Measurements from ENCODE around the gene EGFL6. TPM values are rescaled to one million over a fixed set of nuclear protein-coding genes. Genes with fewer than 3 reads are reported as not detected.

The EGFL6 gene
- polyA plus RNA-seq, 1 of the 3 experiments (the other 2 are of a cell fraction): 0.25 TPM

DNA sequence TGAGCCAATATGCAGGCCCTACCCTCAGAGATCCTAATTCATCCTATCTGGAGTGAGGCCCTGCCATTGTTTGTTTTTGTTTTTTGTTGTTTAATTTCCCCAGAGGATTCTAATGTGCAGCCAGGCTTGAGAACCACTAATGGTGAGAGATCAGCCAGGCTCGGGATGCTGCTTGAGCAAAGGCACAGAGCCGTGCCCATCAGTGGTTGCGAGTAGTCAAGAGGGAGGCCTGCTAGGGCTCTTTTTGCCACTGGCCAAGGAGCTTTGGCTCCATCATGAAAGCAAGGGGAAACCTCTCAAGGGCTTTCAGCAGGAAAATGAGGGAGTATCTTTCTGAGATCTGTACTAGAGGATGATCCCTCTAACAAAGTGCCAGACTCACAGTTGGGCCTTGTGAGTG, 86.3 kb downstream of the EGFL6 start:
- ChIA-PET CTCF (interaction anchor here (1.0 to 1.8 kb wide), 4 partner anchors 32 to 376 kb away, joined by 3 to 8 read pairs (median 6); no protein-coding TSS in a partner anchor), POLR2A (no interaction called here)

DNA sequence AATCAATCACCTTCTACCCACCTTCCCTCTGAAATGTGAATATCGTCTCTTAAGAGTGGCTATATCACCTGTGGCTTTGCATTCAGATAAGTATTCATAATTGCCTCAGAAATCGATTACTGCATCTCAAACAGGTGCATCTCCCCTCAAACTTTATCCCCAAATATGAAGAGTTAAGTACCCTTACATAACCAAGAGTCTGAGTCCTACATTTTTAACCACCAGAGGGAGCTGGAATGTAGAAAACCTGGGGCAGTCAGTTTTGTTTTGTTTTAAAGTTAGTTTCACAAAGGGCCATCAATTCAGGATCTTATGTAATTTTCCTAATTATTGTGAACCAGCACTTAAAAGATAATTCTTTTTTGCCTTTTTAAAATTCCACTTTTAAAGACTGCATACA, 89.2 kb downstream of the EGFL6 start:
- Histone ChIP-seq H3K4me1 (ENCODE audit: control insufficient read depth in 1 of 2, insufficient read depth in 2 of 2, low read depth in 1 of 2, low read length in 1 of 2) (peaks cover 0 to 5% of the 10 kb centered on the region in 2 experiments; a peak in 2 of 4 replicates), H3K4me2 (no peak overlapping the region), H3K27me3 (ENCODE audit: insufficient read depth) (no peaks in the 10 kb centered on the region), H2AFZ (ENCODE audit: low read depth) (peak overlapping the region; percentile 88), H3K36me3 (replicated peaks in 1 of 2; ENCODE audit: control insufficient read depth in 1 of 2, insufficient read depth in 2 of 2, low read length in 1 of 2) (peaks cover 0 to 5% of the 10 kb centered on the region in 2 experiments), H3K79me2 (ENCODE audit: insufficient read depth) (no peaks in the 10 kb centered on the region), H4K20me1 (ENCODE audit: insufficient read depth) (no peaks in the 10 kb centered on the region), H3F3A (replicated peaks; ENCODE audit: insufficient read depth) (peaks cover 8% of the 10 kb centered on the region), H3K27ac (ENCODE audit: low read depth in 2 of 2, low read length in 1 of 2) (no peak overlapping the region; a peak in 1 of 4 replicates), H3K9me2 (no peaks in the 10 kb centered on the region), H3K9ac (peak overlapping the region; percentile 5; the same call in 1 of the 2 replicates), H3K9me3 (no peaks in the 10 kb centered on the region), H3K4me3 (ENCODE audit: low read depth in 2 of 2, low read length in 1 of 2) (no peak overlapping the region)
- TF ChIP-seq, protein P1, sequence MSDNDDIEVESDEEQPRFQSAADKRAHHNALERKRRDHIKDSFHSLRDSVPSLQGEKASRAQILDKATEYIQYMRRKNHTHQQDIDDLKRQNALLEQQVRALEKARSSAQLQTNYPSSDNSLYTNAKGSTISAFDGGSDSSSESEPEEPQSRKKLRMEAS (IDR thresholded peaks at IDR 0.05; ENCODE audit: low read depth): no peak
- TF ChIP-seq SMC3 (IDR thresholded peaks at IDR 0.05; ENCODE audit: low read depth, low read length) (peak; percentile 83), SIN3A (IDR thresholded peaks at IDR 0.05; ENCODE audit: borderline replicate concordance, low read depth, low read length) (no peak), RAD21 (IDR thresholded peaks at IDR 0.05; ENCODE audit: low read length) (peak; percentile 79), MEF2A (IDR thresholded peaks at IDR 0.05; ENCODE audit: borderline replicate concordance, low read depth) (no peak), NRF1 (IDR thresholded peaks at IDR 0.05; ENCODE audit: low read depth, low read length) (no peak), YY1 (IDR thresholded peaks at IDR 0.05; ENCODE audit: low read depth) (no peak), GABPA (IDR thresholded peaks at IDR 0.05; ENCODE audit: low read depth) (no peak), MXI1 (IDR thresholded peaks at IDR 0.05; ENCODE audit: low read depth, low read length) (no peak), RFX5 (IDR thresholded peaks at IDR 0.05; ENCODE audit: low read length) (no peak), JUND (IDR thresholded peaks at IDR 0.05) (no peak), FOSL2 (IDR thresholded peaks at IDR 0.05; ENCODE audit: borderline replicate concordance, low read depth) (no peak)
- TF ChIP-seq, protein P2, sequence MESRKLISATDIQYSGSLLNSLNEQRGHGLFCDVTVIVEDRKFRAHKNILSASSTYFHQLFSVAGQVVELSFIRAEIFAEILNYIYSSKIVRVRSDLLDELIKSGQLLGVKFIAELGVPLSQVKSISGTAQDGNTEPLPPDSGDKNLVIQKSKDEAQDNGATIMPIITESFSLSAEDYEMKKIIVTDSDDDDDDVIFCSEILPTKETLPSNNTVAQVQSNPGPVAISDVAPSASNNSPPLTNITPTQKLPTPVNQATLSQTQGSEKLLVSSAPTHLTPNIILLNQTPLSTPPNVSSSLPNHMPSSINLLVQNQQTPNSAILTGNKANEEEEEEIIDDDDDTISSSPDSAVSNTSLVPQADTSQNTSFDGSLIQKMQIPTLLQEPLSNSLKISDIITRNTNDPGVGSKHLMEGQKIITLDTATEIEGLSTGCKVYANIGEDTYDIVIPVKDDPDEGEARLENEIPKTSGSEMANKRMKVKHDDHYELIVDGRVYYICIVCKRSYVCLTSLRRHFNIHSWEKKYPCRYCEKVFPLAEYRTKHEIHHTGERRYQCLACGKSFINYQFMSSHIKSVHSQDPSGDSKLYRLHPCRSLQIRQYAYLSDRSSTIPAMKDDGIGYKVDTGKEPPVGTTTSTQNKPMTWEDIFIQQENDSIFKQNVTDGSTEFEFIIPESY (IDR thresholded peaks at IDR 0.05; ENCODE audit: borderline replicate concordance, low read depth): no peak
- TF ChIP-seq, protein P3, sequence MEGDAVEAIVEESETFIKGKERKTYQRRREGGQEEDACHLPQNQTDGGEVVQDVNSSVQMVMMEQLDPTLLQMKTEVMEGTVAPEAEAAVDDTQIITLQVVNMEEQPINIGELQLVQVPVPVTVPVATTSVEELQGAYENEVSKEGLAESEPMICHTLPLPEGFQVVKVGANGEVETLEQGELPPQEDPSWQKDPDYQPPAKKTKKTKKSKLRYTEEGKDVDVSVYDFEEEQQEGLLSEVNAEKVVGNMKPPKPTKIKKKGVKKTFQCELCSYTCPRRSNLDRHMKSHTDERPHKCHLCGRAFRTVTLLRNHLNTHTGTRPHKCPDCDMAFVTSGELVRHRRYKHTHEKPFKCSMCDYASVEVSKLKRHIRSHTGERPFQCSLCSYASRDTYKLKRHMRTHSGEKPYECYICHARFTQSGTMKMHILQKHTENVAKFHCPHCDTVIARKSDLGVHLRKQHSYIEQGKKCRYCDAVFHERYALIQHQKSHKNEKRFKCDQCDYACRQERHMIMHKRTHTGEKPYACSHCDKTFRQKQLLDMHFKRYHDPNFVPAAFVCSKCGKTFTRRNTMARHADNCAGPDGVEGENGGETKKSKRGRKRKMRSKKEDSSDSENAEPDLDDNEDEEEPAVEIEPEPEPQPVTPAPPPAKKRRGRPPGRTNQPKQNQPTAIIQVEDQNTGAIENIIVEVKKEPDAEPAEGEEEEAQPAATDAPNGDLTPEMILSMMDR (IDR thresholded peaks at IDR 0.05): peak; percentile 91
- TF ChIP-seq, protein P4, sequence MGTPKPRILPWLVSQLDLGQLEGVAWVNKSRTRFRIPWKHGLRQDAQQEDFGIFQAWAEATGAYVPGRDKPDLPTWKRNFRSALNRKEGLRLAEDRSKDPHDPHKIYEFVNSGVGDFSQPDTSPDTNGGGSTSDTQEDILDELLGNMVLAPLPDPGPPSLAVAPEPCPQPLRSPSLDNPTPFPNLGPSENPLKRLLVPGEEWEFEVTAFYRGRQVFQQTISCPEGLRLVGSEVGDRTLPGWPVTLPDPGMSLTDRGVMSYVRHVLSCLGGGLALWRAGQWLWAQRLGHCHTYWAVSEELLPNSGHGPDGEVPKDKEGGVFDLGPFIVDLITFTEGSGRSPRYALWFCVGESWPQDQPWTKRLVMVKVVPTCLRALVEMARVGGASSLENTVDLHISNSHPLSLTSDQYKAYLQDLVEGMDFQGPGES (IDR thresholded peaks at IDR 0.05; ENCODE audit: low read depth, low read length): no peak
- POLR2A ChIA-PET: no interaction called here
- 16% methylated on average over 2 of the region's 2 CpGs for WGBS (ENCODE audit: low lambda C conversion rate)
- DNase-seq: peak; percentile 40
- CTCF ChIA-PET: interaction anchor here (0.7 to 1.9 kb wide), 10 partner anchors 11 to 374 kb away, joined by 3 to 7 read pairs (median 3); no protein-coding TSS in a partner anchor

More for the DNA sequence above, 86.3 kb downstream of the EGFL6 start:
- peaks cover 24% of the 10 kb centered on the region for H3F3A ChIP-seq (replicated peaks; ENCODE audit: insufficient read depth)
- H2AFZ ChIP-seq (ENCODE audit: low read depth): no peak overlapping the region
- no peak for DNase-seq
- no peak overlapping the region for H3K9ac ChIP-seq
- H4K20me1 ChIP-seq (ENCODE audit: insufficient read depth): no peaks in the 10 kb centered on the region
- no peaks in the 10 kb centered on the region for H3K9me2 ChIP-seq
- H3K79me2 ChIP-seq (ENCODE audit: insufficient read depth): no peaks in the 10 kb centered on the region
- WGBS (ENCODE audit: low lambda C conversion rate): 95% methylated on average over 3 of the region's 3 CpGs
- peaks cover 0 to 3% of the 10 kb centered on the region in 2 experiments for H3K36me3 ChIP-seq (replicated peaks in 1 of 2; ENCODE audit: control insufficient read depth in 1 of 2, insufficient read depth in 2 of 2, low read length in 1 of 2)
- TF ChIP-seq YY1 (IDR thresholded peaks at IDR 0.05; ENCODE audit: low read depth): no peak
- no peak for TF ChIP-seq NRF1 (IDR thresholded peaks at IDR 0.05; ENCODE audit: low read depth, low read length)
- TF ChIP-seq, protein P3 (IDR thresholded peaks at IDR 0.05): no peak
- TF ChIP-seq RCOR1 (IDR thresholded peaks at IDR 0.05; ENCODE audit: low read length): no peak
- no peaks in the 10 kb centered on the region for H3K9me3 ChIP-seq
- no peak overlapping the region for H3K4me3 ChIP-seq (ENCODE audit: low read depth in 2 of 2, low read length in 1 of 2)
- H3K27ac ChIP-seq (ENCODE audit: low read depth in 2 of 2, low read length in 1 of 2): no peak overlapping the region
- H3K4me2 ChIP-seq: no peak overlapping the region
- no peaks in the 10 kb centered on the region for H3K27me3 ChIP-seq (ENCODE audit: insufficient read depth)
- H3K4me1 ChIP-seq (ENCODE audit: control insufficient read depth in 1 of 2, insufficient read depth in 2 of 2, low read depth in 1 of 2, low read length in 1 of 2): peaks cover 5 to 6% of the 10 kb centered on the region in 2 experiments; a peak in 3 of 4 replicates

Data from SK-N-SH (cell line).